ENCODE data around the gene EIF2S1. TPM values are rescaled to one million over a fixed set of nuclear protein-coding genes. Genes with fewer than 3 reads are reported as not detected.
"Not testable (repeated sequence)": the region's sequence is repeated elsewhere in the genome, so short reads cannot be mapped to it uniquely, and the experiment has no call there.

Gene EIF2S1
- total RNA-seq, 2 donors from 2014 or later: 64.4 to 75.4 TPM

DNA sequence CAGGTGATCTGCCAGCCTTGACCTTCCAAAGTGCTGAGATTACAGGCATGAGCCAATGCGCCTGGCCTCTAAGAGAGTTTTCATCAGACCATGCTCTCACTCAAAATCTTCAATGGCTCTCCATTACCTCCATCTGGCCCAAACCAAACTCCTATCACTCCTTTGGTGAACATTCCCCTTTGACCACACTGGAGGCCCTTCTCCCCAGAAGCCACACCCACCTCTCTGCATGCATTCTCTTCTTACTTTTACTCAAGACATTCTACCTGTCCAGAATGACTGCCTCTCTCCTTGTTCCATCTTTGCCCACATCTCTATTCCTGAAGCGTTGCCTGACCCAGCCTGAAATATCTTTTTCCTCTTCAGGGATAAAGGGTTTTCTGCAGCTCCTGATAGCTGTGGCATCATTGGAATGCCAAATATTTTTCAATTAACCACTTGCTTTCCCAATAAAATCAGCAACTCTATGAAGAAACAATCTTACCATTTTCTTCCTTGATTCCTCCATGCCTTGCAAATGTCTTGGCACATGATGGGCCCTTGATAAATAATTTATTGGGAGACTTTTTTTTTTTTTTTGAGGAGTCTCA is 36.3 kb downstream of the EIF2S1 start:
- no peak overlapping the region for H3K4me3 ChIP-seq
- H3K36me3 ChIP-seq: no peaks in the 10 kb centered on the region
- no peaks in the 10 kb centered on the region for H3K27me3 ChIP-seq
- no peaks in the 10 kb centered on the region for H3K9me3 ChIP-seq
- TF ChIP-seq, protein P1, sequence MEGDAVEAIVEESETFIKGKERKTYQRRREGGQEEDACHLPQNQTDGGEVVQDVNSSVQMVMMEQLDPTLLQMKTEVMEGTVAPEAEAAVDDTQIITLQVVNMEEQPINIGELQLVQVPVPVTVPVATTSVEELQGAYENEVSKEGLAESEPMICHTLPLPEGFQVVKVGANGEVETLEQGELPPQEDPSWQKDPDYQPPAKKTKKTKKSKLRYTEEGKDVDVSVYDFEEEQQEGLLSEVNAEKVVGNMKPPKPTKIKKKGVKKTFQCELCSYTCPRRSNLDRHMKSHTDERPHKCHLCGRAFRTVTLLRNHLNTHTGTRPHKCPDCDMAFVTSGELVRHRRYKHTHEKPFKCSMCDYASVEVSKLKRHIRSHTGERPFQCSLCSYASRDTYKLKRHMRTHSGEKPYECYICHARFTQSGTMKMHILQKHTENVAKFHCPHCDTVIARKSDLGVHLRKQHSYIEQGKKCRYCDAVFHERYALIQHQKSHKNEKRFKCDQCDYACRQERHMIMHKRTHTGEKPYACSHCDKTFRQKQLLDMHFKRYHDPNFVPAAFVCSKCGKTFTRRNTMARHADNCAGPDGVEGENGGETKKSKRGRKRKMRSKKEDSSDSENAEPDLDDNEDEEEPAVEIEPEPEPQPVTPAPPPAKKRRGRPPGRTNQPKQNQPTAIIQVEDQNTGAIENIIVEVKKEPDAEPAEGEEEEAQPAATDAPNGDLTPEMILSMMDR (IDR thresholded peaks at IDR 0.05): no peak
- DNase-seq (ENCODE audit: low spot score): no peak
- no peaks in the 10 kb centered on the region for H3K4me1 ChIP-seq
- no peak overlapping the region for H3K27ac ChIP-seq

DNA sequence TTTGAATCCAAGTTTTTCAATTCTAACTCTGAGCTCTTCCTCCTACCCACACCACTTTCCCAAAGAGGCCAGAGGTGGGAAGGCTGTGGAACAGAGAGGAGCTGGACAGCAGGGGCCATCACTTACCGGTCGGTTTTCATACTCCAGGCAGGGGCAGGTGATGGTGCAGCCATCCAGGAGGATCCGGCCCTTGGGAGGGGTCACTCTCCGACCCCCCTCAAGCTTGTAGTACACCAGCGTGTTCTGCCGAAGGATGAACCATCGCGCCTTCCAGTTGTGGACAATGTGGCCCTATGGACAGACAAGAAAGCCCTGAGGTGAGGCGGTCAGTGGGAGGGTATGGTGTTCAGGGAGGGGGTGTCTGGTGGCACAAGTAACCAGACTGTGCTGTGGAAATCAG is 37.4 kb downstream of the EIF2S1 start:
- Histone ChIP-seq H3K9me3 (no peaks in the 10 kb centered on the region), H3K27me3 (no peaks in the 10 kb centered on the region), H3K36me3 (no peaks in the 10 kb centered on the region), H3K27ac (no peak overlapping the region), H3K4me1 (no peaks in the 10 kb centered on the region), H3K4me3 (no peak overlapping the region)
- TF ChIP-seq, protein P1 (IDR thresholded peaks at IDR 0.05): no peak
- DNase-seq (ENCODE audit: low spot score): no peak

DNA sequence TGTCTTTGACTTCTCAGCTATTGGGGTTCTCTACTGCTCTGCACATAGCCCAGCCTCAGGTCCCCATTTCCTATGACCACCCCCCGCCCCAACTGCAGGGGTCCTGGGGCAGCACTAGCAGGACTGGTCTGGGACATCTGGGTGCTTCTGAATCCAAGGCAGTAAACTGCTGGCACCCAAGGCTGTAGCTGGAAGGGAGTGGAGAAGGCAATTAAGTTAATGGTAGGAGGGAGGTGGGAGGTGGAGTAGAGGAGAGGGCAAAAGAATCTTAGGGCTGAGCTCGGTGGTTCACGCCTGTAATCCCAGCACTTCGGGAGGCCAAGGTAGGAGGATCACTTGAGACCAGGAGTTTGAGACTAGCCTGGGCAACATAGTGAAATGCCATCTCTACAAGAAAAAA is 40.3 kb downstream of the EIF2S1 start:
- no peaks in the 10 kb centered on the region for H3K4me1 ChIP-seq
- TF ChIP-seq, protein P1 (IDR thresholded peaks at IDR 0.05): no peak
- no peaks in the 10 kb centered on the region for H3K36me3 ChIP-seq
- DNase-seq (ENCODE audit: low spot score): no peak
- no peak overlapping the region for H3K27ac ChIP-seq
- no peaks in the 10 kb centered on the region for H3K9me3 ChIP-seq
- no peak overlapping the region for H3K4me3 ChIP-seq
- no peaks in the 10 kb centered on the region for H3K27me3 ChIP-seq

DNA sequence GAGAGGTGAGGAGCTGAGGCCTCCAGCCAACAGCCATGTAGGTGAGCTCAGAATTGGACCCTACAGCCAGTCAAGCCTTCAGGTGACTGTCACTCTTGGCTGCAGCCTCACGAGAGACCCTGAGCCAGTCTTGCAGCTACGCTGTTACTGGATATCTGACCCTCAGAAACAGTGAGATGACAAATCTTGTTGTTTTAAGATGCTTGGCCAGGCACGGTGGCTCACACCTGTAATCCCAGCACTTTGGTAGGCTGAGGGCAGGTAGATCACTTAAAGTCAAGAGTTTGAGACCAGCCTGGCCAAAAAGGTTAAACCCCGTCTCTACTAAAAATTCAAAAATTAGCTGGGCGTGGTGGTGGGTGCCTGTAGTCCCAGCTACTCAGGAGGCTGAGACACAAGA is 45.6 kb downstream of the EIF2S1 start:
- TF ChIP-seq, protein P1 (IDR thresholded peaks at IDR 0.05): no peak

DNA sequence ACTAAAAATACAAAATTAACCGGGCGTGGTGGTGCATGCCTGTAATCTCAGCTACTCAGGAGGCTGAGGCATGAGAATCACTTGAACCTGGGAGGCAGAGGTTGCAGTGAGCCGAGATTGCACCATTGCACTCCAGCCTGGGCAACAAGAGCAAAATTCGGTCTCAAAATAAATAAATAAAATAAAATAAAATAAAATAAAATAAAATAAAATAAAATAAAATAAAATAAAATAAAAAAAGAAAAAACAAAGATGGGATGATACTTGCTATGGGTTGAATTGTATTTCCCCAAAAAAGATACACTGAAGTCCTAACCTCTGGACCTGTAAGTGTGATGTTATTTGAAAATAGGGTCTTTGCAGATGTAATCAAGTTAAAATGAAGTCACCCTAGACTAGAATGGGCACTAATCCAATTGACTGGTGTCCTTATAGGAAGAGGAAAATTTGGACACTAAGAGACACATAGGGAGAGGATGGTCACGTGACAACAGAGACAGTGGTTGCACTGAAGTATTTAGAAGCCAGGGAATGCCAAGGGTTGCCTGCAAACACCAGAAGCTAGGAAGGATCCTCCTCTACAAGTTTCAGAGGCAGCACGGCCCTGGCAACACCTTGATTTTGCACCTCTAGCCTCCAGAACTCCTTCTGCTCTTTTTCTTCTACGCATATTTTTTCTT is 48.1 kb downstream of the EIF2S1 start:
- H3K9me3 ChIP-seq; H3K36me3 ChIP-seq; H3K4me3 ChIP-seq; DNase-seq (ENCODE audit: low spot score); H3K27ac ChIP-seq; H3K4me1 ChIP-seq; H3K27me3 ChIP-seq: not testable (repeated sequence)

More for the DNA sequence above, 45.6 kb downstream of the EIF2S1 start:
- H3K4me1 ChIP-seq: no peaks in the 10 kb centered on the region
- H3K4me3 ChIP-seq: no peak overlapping the region
- H3K9me3 ChIP-seq: no peaks in the 10 kb centered on the region
- no peak overlapping the region for H3K27ac ChIP-seq
- H3K27me3 ChIP-seq: no peaks in the 10 kb centered on the region
- H3K36me3 ChIP-seq: no peaks in the 10 kb centered on the region
- DNase-seq (ENCODE audit: low spot score): no peak

DNA sequence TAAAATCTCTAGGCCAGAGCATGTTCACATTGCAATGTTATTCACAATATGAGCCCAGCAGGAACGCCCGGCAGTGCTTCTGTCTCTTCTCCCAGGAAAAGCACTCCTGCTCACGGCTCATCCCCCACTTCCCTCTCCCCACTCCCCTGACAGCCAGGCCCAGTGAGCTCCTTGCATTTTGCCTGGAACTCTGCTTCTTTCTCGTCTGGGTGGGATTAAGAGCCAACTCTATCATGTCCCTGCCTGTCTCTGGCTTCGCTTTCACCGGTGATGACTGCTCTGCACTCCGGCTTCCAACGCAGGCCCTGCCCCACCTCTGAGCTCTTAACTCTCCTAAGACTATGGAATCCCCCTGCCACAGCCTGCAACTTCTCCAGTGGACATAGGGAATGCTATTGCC is 49.3 kb downstream of the EIF2S1 start:
- Histone ChIP-seq H3K4me3 (no peak overlapping the region), H3K36me3 (no peaks in the 10 kb centered on the region), H3K9me3 (no peaks in the 10 kb centered on the region), H3K27ac (no peak overlapping the region), H3K27me3 (peaks cover 0 to 9% of the 10 kb centered on the region in 2 donors), H3K4me1 (peaks cover 0 to 8% of the 10 kb centered on the region in 2 donors)
- TF ChIP-seq, protein P1 (IDR thresholded peaks at IDR 0.05): no peak
- no peak for DNase-seq (ENCODE audit: low spot score)
